Activated CD4-positive, alpha-beta memory T cell treated with anti-CD3 and anti-CD28 coated beads, Interleukin-2, amount 10 ng/mL, durations not matched to agents 7 days and 5 days (primary cell): ENCODE data around the gene SFMBT2. TPM values are rescaled to one million over a fixed set of nuclear protein-coding genes. Genes with fewer than 3 reads are reported as not detected.

Experiments
- CTCF ChIA-PET: fragments of 350-600 bp; sonication (Branson Sonifier 250); formaldehyde crosslinking; loops from one replicate; lab custom pipeline; 2021; ENCODE audit warnings: antibody characterized with exemption, inconsistent platforms; lab: Charles Lee
- POLR2A ChIA-PET: fragments of 350-600 bp; sonication (Branson Sonifier 250); formaldehyde crosslinking; loops from one replicate; lab custom pipeline; 2021; ENCODE audit warnings: antibody characterized with exemption; lab: Charles Lee
- DNase-seq: peaks from one replicate; pipeline ENCODE4 v3.0.0-alpha.2; 2020
- H3K27ac Mint-ChIP-seq: one replicate; pipeline ENCODE4 v1.8.0; 2021; ENCODE audit warnings: mild to moderate bottlenecking, mixed read lengths
- H3K27me3 Mint-ChIP-seq: one replicate; pipeline ENCODE4 v1.8.0; 2021; ENCODE audit warnings: mixed read lengths
- H3K36me3 Mint-ChIP-seq: one replicate; pipeline ENCODE4 v1.8.0; 2021; ENCODE audit warnings: low read depth, mixed read lengths
- H3K4me1 Mint-ChIP-seq: one replicate; pipeline ENCODE4 v1.8.0; 2021; ENCODE audit warnings: mixed read lengths
- H3K4me3 Mint-ChIP-seq: one replicate; pipeline ENCODE4 v1.8.0; 2021; ENCODE audit warnings: mild to moderate bottlenecking, mixed read lengths
- H3K9me3 Mint-ChIP-seq: one replicate; pipeline ENCODE4 v1.8.0; 2021; ENCODE audit warnings: mixed read lengths
- total RNA-seq, 2 experiments: library from RNA; stranded (reverse); gene quantifications; one replicate each; pipeline ENCODE4 v1.2.3, GENCODE V29; 2021

SFMBT2 gene
- total RNA-seq, 2 experiments from 2014 or later: 25.8 to 27.0 TPM

DNA sequence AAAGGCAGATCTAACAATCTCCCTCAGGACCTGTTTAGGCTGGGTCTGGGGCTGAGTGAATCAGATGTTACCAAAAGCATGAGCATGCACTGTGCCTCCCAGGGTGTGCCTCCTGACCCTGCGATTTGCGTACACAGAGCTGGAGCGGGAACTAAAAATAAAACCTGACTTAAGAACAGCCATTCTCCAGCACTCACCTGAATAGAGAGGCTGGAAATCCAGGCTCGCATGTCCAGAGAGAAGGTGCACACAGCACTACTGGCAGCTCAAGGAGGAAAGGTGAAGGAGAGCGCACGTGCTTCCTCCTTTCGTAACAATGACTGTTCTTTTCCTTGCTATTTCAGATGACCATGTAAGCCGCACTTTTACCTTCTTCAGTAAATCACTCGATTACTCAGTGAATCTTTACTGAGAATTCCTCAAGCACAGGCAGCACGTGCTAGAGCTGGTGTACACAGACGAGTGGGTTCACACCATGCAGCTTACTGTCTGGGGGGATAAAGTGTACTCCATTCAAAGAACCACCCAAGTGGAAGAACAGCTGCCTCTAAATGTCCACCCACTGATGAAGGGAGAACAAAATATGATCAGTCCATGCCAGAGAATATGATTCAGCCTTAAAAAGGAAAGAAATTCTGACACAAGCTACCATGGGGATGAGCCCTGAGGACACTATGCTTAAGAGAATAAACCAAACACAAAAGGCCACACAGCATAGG is 45.6 kb downstream of the SFMBT2 start:
- Mint-ChIP-seq H3K4me1 (peaks cover 3% of the 10 kb centered on the region), H3K36me3 (peaks cover 81% of the 10 kb centered on the region), H3K9me3 (peaks cover 3% of the 10 kb centered on the region), H3K27me3 (no peaks in the 10 kb centered on the region), H3K4me3 (no peak overlapping the region), H3K27ac (no peak overlapping the region)
- no peak for DNase-seq
- ChIA-PET CTCF (no interaction called here), POLR2A (interaction anchor here (1.2 kb wide), 1 partner anchor 438 kb away, joined by 3 read pairs; no protein-coding TSS in a partner anchor)

DNA sequence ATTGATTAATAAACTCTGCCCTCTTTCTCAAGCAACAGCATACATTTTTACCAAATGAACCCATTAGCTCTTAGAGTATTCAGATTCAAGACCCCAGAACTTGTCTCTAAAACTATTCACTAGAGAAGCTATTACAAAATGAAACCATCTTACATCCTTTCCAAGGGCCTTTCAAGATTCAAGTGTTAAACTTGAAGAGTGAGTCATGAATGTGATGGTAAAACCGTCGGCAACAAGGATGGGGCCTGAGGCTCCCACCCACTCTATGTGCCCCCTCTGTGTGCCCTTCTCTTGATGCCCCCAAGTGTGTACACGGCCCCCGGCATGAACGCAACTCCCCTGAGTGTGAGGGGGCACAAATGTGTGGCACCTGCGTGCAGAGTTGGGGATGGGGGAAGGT is 46.4 kb downstream of the SFMBT2 start:
- no peak overlapping the region for H3K4me3 Mint-ChIP-seq
- peaks cover 3% of the 10 kb centered on the region for H3K4me1 Mint-ChIP-seq
- ChIA-PET POLR2A (no interaction called here), CTCF (no interaction called here)
- H3K9me3 Mint-ChIP-seq: peaks cover 6% of the 10 kb centered on the region
- no peak overlapping the region for H3K27ac Mint-ChIP-seq
- peaks cover 81% of the 10 kb centered on the region for H3K36me3 Mint-ChIP-seq
- DNase-seq: no peak
- no peaks in the 10 kb centered on the region for H3K27me3 Mint-ChIP-seq

DNA sequence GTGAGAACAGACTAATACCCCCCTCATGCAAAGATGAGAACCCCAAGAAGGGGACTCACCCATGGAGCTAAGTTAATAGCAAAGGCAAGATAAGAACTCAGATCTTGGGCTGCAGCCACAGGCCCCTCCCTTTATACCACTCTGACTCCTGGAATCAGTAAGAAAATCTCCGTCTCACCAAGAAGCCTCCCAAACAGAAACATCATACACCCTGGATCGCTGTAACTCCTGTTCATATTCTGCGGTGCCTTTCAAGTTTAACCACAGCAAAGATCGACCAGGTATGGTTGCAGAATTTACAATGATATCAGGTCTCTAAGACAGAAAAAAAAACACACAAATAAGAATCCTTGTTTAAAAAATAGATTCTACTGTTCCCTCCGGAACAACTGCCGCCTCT is 47.1 kb downstream of the SFMBT2 start:
- Mint-ChIP-seq H3K4me1 (peaks cover 3% of the 10 kb centered on the region), H3K27ac (no peak overlapping the region), H3K4me3 (no peak overlapping the region), H3K36me3 (peaks cover 87% of the 10 kb centered on the region), H3K9me3 (peaks cover 8% of the 10 kb centered on the region), H3K27me3 (no peaks in the 10 kb centered on the region)
- CTCF ChIA-PET: no interaction called here
- POLR2A ChIA-PET: no interaction called here
- DNase-seq: no peak

- H3K4me3 Mint-ChIP-seq: no peak overlapping the region
- peaks cover 91% of the 10 kb centered on the region for H3K36me3 Mint-ChIP-seq
- H3K27me3 Mint-ChIP-seq: no peaks in the 10 kb centered on the region
- H3K9me3 Mint-ChIP-seq: peaks cover 12% of the 10 kb centered on the region
- ChIA-PET CTCF (no interaction called here), POLR2A (no interaction called here)
- H3K27ac Mint-ChIP-seq: no peak overlapping the region
- H3K4me1 Mint-ChIP-seq: peaks cover 3% of the 10 kb centered on the region
- DNase-seq: no peak
Measured at GRCh38 chr10:7362471-7362870, 48.4 kb downstream of the SFMBT2 start.

GRCh38 chr10:7361316-7361715 is 49.5 kb downstream of the SFMBT2 start:
- DNase-seq: no peak
- Mint-ChIP-seq H3K9me3 (peaks cover 12% of the 10 kb centered on the region), H3K36me3 (peaks cover 88% of the 10 kb centered on the region), H3K27me3 (no peaks in the 10 kb centered on the region), H3K4me1 (peaks cover 3% of the 10 kb centered on the region), H3K4me3 (no peak overlapping the region), H3K27ac (no peak overlapping the region)
- POLR2A ChIA-PET: no interaction called here
- CTCF ChIA-PET: no interaction called here

DNA sequence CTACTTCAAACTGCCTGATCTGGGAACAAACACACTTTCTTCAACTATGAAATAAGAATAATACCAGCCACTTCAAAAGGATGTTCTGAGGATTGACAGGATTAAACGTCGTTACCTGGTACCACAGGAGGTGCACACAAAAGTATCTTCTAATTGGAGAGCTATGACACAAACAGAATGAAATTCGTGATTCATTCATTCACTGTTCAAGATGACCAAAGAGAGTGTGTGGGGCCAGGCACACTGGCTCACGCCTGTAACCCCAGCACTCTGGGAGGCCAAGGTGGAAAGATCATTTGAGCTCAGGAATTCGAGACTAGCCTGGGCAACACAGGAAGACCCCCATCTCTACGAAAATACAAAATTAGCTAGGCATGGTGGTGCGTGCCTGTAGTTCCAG is 50.9 kb downstream of the SFMBT2 start:
- CTCF ChIA-PET: no interaction called here
- H3K27ac Mint-ChIP-seq: no peak overlapping the region
- peaks cover 3% of the 10 kb centered on the region for H3K4me1 Mint-ChIP-seq
- H3K9me3 Mint-ChIP-seq: peaks cover 12% of the 10 kb centered on the region
- peaks cover 77% of the 10 kb centered on the region for H3K36me3 Mint-ChIP-seq
- no peak for DNase-seq
- H3K27me3 Mint-ChIP-seq: no peaks in the 10 kb centered on the region
- POLR2A ChIA-PET: no interaction called here
- H3K4me3 Mint-ChIP-seq: no peak overlapping the region

GRCh38 chr10:7359356-7359755 is 51.5 kb downstream of the SFMBT2 start:
- Mint-ChIP-seq H3K4me3 (no peak overlapping the region), H3K9me3 (peaks cover 12% of the 10 kb centered on the region), H3K27me3 (no peaks in the 10 kb centered on the region), H3K27ac (no peak overlapping the region), H3K36me3 (peaks cover 71% of the 10 kb centered on the region), H3K4me1 (peaks cover 2% of the 10 kb centered on the region)
- CTCF ChIA-PET: no interaction called here
- POLR2A ChIA-PET: no interaction called here
- no peak for DNase-seq

- peaks cover 4% of the 10 kb centered on the region for H3K4me1 Mint-ChIP-seq
- peaks cover 9% of the 10 kb centered on the region for H3K9me3 Mint-ChIP-seq
- ChIA-PET CTCF (no interaction called here), POLR2A (no interaction called here)
- no peak for DNase-seq
- no peak overlapping the region for H3K4me3 Mint-ChIP-seq
- H3K36me3 Mint-ChIP-seq: peaks cover 49% of the 10 kb centered on the region
- H3K27me3 Mint-ChIP-seq: no peaks in the 10 kb centered on the region
- H3K27ac Mint-ChIP-seq: no peak overlapping the region
Measured at GRCh38 chr10:7357193-7357592, 53.6 kb downstream of the SFMBT2 start.

GRCh38 chr10:7354330-7355047 is 56.3 kb downstream of the SFMBT2 start:
- Mint-ChIP-seq H3K9me3 (peaks cover 6% of the 10 kb centered on the region), H3K4me1 (peaks cover 4% of the 10 kb centered on the region), H3K27me3 (no peaks in the 10 kb centered on the region), H3K4me3 (no peak overlapping the region), H3K27ac (no peak overlapping the region), H3K36me3 (peaks cover 48% of the 10 kb centered on the region)
- no peak for DNase-seq
- POLR2A ChIA-PET: no interaction called here
- CTCF ChIA-PET: no interaction called here

DNA sequence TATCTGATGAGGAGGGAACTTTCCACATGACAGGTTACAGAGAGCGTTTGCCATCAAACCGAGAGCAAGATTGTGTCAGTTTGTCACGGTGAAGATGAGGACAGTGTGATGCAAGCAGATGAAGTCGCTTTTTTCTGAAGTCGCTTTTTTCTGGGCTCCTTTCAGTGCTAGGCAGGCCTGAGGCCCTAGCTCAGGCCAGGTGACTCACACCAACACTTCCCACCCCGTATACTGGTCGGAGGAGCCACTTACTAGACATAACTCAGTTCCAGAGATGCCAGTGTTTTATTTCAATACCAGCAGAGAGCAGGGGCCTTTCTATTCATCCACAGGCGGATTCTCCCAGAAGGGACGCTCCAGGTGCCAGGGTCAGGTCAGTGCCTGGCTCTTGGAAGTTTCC is 58.9 kb downstream of the SFMBT2 start:
- Mint-ChIP-seq H3K36me3 (peaks cover 32% of the 10 kb centered on the region), H3K4me1 (peaks cover 4% of the 10 kb centered on the region), H3K9me3 (no peaks in the 10 kb centered on the region), H3K27me3 (no peaks in the 10 kb centered on the region), H3K4me3 (no peak overlapping the region), H3K27ac (no peak overlapping the region)
- DNase-seq: no peak
- ChIA-PET POLR2A (no interaction called here), CTCF (interaction anchor here (1.1 kb wide), 1 partner anchor 18 kb away, joined by 3 read pairs; no protein-coding TSS in a partner anchor)

DNA sequence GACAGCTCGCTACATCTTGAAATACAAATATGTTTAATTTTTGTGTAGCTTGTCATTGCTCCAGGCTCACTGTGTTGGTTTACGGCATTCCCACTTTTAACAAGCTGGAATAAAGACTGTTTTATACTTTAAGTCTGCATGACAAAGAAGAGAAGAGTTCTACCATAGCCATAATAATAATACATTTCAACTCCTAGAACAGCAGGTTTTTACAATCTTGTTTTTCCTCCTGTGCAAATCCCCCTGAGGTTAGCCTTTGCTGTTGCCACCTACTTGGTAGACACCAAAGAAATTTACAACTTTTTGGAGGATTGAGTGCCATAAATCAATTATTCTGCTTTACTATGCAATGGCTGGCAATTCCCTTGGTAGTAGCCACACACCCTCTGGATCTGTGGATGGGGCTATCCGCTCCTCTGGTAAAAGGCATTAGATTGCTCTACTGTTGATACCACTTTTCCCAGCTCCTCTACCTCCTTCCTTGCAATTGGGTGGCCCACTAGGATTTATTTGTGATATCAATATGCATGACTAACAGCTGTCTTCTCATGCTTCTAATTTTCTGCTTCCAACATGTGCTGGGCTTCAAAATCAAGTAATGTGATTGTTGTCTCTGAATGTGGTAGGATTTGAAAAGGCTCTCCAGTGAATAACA is 60.2 kb downstream of the SFMBT2 start:
- H3K36me3 Mint-ChIP-seq: peaks cover 34% of the 10 kb centered on the region
- H3K27me3 Mint-ChIP-seq: no peaks in the 10 kb centered on the region
- POLR2A ChIA-PET: no interaction called here
- CTCF ChIA-PET: no interaction called here
- no peaks in the 10 kb centered on the region for H3K9me3 Mint-ChIP-seq
- H3K4me1 Mint-ChIP-seq: peaks cover 4% of the 10 kb centered on the region
- H3K27ac Mint-ChIP-seq: no peak overlapping the region
- no peak overlapping the region for H3K4me3 Mint-ChIP-seq
- no peak for DNase-seq

DNA sequence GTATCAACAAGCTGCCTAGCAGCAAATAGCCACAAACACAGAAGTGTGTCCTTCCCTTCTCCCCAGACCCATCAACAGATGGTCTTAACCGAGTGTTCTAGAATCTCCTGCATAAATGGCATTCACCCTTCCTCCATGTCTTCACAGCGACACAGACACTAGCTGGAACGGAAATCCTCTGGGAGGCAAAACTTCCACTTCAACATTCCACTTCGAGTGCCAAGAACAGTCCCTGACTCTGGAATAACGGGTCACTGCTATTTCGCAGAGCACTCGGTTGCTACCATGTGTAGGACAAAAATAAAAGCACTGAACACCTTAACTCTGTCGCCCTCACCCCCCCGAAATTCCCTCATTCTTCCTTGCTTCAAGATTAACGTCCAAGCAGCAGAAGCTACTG is 65.1 kb downstream of the SFMBT2 start:
- ChIA-PET POLR2A (no interaction called here), CTCF (interaction anchor here (0.6 kb wide), 1 partner anchor 21 kb away, joined by 3 read pairs; no protein-coding TSS in a partner anchor)
- H3K4me3 Mint-ChIP-seq: no peak overlapping the region
- no peaks in the 10 kb centered on the region for H3K27me3 Mint-ChIP-seq
- peaks cover 34% of the 10 kb centered on the region for H3K36me3 Mint-ChIP-seq
- DNase-seq: no peak
- no peak overlapping the region for H3K27ac Mint-ChIP-seq
- no peaks in the 10 kb centered on the region for H3K4me1 Mint-ChIP-seq
- H3K9me3 Mint-ChIP-seq: peaks cover 4% of the 10 kb centered on the region

GRCh38 chr10:7343040-7343439 is 67.8 kb downstream of the SFMBT2 start:
- H3K36me3 Mint-ChIP-seq: peaks cover 30% of the 10 kb centered on the region
- H3K4me1 Mint-ChIP-seq: peaks cover 11% of the 10 kb centered on the region
- CTCF ChIA-PET: no interaction called here
- POLR2A ChIA-PET: no interaction called here
- no peak overlapping the region for H3K27ac Mint-ChIP-seq
- H3K9me3 Mint-ChIP-seq: peaks cover 4% of the 10 kb centered on the region
- H3K27me3 Mint-ChIP-seq: no peaks in the 10 kb centered on the region
- no peak overlapping the region for H3K4me3 Mint-ChIP-seq
- DNase-seq: no peak
